Measurements from ENCODE around the gene ADGRG3.

DNA sequence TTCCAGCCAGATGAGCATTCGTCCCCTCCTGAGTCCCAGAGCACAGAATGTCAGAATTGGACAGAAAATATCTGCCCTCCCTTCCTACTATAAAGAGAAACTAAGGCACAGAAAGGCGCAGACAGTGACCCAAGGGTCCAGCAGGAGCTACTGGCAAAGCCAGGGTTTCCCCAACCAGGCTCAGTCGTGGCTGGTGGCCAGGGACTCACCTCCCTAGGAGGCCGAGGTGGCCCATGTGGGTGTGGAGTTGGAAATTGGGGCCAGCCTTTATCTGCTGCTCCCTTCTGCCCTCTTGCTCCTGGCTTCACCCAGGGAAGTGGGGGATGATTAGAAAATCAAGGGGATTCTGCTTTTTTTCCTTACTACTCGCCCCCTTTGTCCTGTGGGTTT lies 27.6 kb downstream of the ADGRG3 start:
- TF ChIP-seq, protein P1, sequence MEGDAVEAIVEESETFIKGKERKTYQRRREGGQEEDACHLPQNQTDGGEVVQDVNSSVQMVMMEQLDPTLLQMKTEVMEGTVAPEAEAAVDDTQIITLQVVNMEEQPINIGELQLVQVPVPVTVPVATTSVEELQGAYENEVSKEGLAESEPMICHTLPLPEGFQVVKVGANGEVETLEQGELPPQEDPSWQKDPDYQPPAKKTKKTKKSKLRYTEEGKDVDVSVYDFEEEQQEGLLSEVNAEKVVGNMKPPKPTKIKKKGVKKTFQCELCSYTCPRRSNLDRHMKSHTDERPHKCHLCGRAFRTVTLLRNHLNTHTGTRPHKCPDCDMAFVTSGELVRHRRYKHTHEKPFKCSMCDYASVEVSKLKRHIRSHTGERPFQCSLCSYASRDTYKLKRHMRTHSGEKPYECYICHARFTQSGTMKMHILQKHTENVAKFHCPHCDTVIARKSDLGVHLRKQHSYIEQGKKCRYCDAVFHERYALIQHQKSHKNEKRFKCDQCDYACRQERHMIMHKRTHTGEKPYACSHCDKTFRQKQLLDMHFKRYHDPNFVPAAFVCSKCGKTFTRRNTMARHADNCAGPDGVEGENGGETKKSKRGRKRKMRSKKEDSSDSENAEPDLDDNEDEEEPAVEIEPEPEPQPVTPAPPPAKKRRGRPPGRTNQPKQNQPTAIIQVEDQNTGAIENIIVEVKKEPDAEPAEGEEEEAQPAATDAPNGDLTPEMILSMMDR (IDR thresholded peaks at IDR 0.05; ENCODE audit: low read depth, low read length, poor library complexity, severe bottlenecking): no peak
- no peak for TF ChIP-seq EZH2phosphoT487 (IDR thresholded peaks at IDR 0.05; ENCODE audit: borderline replicate concordance, low read length)

Data from DOHH2 (cell line).